ENCODE results near the gene MASP1.

DNA sequence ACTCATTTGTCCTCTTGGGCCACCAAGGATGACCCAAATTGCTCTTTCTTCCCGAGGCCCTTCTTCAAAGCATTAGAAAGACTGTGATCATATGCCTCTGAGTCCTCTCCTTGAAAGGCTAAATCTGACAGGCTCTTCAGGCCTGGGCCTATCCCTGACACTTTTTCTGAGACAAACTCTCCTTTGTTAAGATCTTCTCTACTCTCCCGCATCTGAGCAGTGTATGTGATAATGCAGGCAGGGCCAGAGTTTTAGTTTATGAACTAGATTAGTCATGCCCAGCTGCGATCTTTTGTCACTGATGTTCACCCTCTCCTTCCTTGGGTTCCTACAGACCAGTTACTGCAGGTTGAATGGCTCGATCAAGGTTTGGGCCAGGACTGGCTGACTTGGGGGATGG lies 39.2 kb downstream of the MASP1 start:
- no peak for TF ChIP-seq CTCF (IDR thresholded peaks at IDR 0.05)
- TF ChIP-seq POLR2A (IDR thresholded peaks at IDR 0.05), result no peak
